Stimulated activated CD4-positive, alpha-beta T cell treated with anti-CD3 and anti-CD28 coated beads, Interleukin-2, amount 100 ng/mL, for 48 hours (primary cell): Measurements from ENCODE around the gene PLEKHG1.

Source experiments
- DNase-seq, 2 donors: peaks; one replicate each; pipeline ENCODE4 v3.0.0-alpha.2; 2020

PLEKHG1 gene

DNA sequence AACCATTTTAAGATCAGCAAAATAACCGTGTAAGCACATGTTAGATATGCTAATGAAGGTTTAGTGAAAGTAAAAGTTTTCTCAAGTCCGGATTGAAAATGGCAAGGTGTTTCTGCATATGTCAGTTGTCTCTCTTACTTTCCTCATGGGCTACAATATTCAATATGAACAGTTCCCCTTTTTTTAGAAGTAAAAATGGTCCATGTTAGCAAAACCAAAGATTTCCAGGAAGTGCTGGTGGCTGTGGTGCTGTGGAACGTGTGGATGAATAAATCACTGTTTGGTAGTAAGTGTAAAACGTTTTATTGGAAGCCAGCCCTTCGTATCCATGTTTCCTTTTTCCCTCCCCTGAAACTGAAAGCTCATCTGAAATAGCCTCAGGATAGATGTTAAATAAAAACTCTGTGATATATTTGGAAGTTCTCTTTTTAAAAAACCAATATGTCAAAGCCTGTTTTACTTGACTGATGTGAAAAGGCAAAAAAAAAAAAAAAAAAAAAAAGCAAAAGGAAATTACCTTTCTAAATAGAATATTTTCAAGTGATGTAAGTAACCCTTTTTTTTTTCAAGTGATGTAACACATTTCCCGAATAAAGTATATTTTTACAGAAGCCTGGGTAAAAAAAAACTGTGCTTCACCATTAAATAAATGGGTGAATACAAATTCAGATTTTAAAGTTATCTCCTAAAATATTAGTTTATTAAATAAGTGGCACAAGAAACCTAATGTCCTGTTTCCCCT lies 41.9 kb downstream of the PLEKHG1 start:
- no peak for DNase-seq

DNA sequence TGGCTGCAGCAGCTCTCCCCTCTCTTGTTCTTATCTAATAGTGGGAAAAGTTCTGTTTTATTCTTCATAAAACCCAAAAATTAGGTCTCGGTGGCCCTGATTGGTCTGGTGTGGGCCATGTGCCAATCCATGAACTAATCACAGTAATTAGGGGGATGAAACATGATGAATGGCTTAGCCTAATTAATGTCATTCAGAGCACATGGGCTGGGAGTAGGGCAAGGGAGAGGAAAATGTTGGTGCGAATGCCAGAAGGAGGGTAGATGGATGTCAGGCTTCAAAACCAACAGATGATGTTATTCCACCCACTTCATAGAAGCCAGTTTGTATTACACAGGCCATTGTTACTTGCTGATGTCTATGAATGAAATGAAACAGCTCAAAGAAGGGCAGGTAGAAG lies 46.5 kb downstream of the PLEKHG1 start:
- no peak for DNase-seq

DNA sequence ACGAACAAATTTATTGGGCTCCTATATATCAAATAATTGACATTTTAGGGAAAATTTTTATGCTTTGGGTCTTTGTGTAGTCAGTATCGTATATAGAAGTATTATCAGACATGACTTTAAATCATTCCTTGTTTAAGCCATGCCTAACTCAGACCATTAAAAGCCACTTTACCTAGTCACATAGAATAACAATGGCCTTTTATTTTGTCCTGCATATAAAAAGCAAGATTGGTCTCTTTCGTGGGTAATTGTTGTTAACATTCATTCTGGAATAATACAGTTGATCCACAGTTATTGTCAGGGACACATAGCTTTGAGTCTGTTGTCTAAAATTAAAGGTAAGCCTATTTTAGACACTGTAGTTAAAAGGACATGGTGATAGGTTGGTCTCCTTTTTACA lies 47.4 kb downstream of the PLEKHG1 start:
- DNase-seq, result no peak
